ENCODE data around the gene ZNF106.

The ZNF106 gene

DNA sequence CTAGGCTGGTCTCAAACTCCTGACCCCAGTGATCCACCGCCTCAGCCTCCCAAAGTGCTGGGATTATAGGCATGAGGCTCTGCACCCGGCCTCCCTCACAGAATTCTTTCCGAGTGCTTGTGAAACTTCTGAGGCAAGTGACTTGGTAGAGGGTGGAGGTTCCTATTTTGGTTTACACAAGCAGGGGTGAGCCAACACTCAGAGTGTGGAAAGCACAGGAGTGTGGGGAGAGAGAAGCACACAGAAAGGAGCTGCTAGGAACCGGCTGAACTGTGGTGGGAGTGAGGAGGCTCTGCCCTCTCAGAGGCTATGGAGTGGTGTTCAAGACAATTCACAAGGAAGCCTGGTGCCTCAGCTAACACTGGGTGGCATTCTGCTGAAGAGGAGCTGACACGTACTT is 123.9 kb downstream of the ZNF106 start:
- DNase-seq (ENCODE audit: low spot score): no peak

DNA sequence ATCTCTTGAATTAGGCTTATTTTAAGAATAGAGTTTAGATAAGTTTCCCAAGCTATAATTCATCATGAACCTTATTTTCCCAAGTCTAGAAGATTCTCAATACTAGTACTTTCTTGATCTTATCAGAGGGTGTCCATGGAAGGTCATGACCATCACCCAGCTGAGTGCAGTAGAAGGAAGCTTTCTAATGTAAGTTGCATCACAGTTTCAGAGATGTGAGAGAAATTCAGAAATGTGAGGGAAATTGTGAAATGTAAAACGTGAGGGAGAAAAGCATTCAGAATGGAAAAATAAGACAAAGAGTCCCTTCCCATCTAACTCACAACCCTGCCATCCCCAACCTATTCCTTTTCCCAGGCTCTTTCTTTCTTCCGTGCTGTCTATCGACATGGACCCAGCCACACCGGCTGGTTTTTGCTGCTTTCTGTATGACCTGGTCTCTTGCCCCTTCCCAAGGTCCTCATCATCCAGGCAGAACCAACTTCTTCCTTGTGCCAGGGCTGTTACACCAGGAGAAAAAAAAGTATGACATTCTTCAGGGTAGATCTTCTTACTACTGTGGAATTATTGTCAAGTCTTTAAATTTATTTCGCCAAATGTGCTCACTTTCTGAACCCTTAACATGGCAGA is 124.9 kb downstream of the ZNF106 start:
- no peak for DNase-seq (ENCODE audit: low spot score)

DNA sequence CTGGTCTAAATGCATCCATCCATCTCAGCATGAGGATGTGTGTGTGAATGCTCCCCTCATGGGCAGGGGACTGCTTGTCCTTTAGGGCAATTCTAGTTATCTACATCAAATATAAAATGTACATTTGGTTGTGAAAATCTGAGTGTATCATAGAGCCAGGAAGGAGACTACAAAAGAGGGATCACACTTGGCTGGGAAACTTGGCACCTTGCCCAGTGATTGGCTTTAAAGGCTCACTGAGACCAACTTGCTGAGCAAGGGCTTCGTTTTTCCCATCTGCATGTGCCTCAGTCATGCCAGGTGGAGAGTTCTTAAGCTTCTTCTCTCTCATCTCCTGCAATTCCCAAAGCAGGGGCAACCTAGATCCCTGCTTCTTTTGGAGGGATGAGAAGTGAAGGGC is 126.4 kb downstream of the ZNF106 start:
- DNase-seq (ENCODE audit: low spot score): no peak

DNA sequence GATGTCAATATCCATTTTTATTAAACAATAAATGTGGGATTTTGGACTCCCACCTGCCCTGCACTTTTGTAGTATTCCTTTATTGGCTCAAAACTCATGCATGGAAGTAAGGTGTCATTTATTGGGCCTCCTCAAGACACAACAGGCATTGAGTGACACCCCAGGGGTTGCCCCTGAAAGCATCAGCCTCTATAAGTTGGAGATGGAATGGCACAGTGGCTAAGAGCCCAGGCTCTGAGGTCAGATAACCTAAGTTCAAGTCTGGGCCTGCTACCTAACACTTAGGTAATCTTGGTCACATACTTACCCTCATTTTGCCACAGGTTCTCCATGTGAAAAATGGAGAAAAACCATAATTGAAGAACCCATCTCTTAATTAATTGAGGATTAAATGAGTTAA is 127.0 kb downstream of the ZNF106 start:
- no peak for DNase-seq (ENCODE audit: low spot score)

DNA sequence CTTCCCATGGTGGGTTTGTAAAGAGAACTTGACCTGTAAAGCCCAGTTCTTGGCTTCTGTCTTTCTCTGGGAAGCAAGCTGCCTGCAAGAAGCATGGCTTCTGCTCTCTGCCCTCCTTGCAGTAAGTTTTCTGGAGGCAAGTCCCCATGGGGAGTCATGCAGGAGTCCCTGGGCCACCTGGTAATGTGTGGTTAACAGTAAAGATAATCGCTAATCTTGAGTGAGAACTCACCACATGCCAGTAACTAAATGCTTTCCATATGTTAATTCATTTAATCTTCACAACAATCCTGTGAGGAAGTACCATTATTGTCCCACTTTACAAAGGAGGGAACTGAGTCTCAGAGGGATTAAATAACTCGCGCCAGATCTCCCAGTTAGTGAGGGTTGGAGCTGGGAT is 127.5 kb downstream of the ZNF106 start:
- DNase-seq (ENCODE audit: low spot score): no peak

Data from RKO (cell line).